Neural cell (in vitro differentiated cells): ENCODE measurements around the gene IFNA2. TPM values are rescaled to one million over a fixed set of nuclear protein-coding genes. Genes with fewer than 3 reads are reported as not detected.

Experiments
- H2AFZ ChIP-seq: fragments of 200-600, 300-800 bp; sonication (generic), shearing (Covaris generic); 2 replicates; pipeline ENCODE4 v1.6.0; 2014; ENCODE audit warnings: low read depth, mild to moderate bottlenecking, antibody characterized with exemption, low read length, moderate library complexity
- H3F3A ChIP-seq: fragments of 200-600 bp; shearing (Covaris generic); 2 replicates; pipeline ENCODE4 v1.6.1; 2016; ENCODE audit warnings: mild to moderate bottlenecking, moderate library complexity, mixed read lengths, antibody characterized with exemption, low read length; ENCODE audit not compliant: insufficient read depth, poor library complexity, severe bottlenecking
- H3K27ac ChIP-seq: fragments of 200-600, 300-800 bp; sonication (generic), shearing (Covaris generic); 2 replicates; pipeline ENCODE4 v1.5.1; 2014; ENCODE audit warnings: mild to moderate bottlenecking, low read length, moderate library complexity
- H3K27me3 ChIP-seq: fragments of 300-800, 200-600 bp; sonication (generic), shearing (Covaris generic); 2 replicates; pipeline ENCODE4 v1.6.0; 2014; ENCODE audit warnings: mild to moderate bottlenecking, low read depth, low read length, moderate library complexity; ENCODE audit not compliant: insufficient read depth
- H3K36me3 ChIP-seq: fragments of 300-800, 200-600 bp; sonication (generic), shearing (Covaris generic); 2 replicates; pipeline ENCODE4 v1.5.1; 2014; ENCODE audit warnings: mild to moderate bottlenecking, antibody characterized with exemption, low read length, moderate library complexity; ENCODE audit not compliant: insufficient read depth
- H3K4me2 ChIP-seq: fragments of 300-800, 200-600 bp; sonication (generic), shearing (Covaris generic); 2 replicates; pipeline ENCODE4 v1.6.0; 2014; ENCODE audit warnings: mild to moderate bottlenecking, low read length
- H3K4me3 ChIP-seq: fragments of 300-800, 200-600 bp; sonication (generic), shearing (Covaris generic); 2 replicates; pipeline ENCODE4 v1.5.1; 2014; ENCODE audit warnings: mild to moderate bottlenecking, low read length, moderate library complexity
- H3K79me2 ChIP-seq: fragments of 200-600 bp; shearing (Covaris generic); replicated peaks from 2 replicates; pipeline ENCODE4 v1.6.0; 2014; ENCODE audit warnings: mild to moderate bottlenecking, low read length, moderate library complexity; ENCODE audit not compliant: insufficient read depth
- H3K9ac ChIP-seq: fragments of 300-800, 200-600 bp; sonication (generic), shearing (Covaris generic); 2 replicates; pipeline ENCODE4 v1.6.1; 2016; ENCODE audit warnings: mild to moderate bottlenecking, low read length, mixed read lengths
- H3K9me2 ChIP-seq: fragments of 200-600 bp; shearing (Covaris generic); 2 replicates; pipeline ENCODE4 v1.6.1; 2016; ENCODE audit warnings: mild to moderate bottlenecking, low read length, mixed read lengths; ENCODE audit not compliant: insufficient read depth
- H3K9me3 ChIP-seq: fragments of 200-600, 300-800 bp; sonication (generic), shearing (Covaris generic); 2 replicates; pipeline ENCODE4 v1.6.1; 2016; ENCODE audit warnings: mild to moderate bottlenecking, mixed run types, low read length, moderate library complexity, mixed read lengths
- H4K20me1 ChIP-seq: fragments of 200-600 bp; shearing (Covaris generic); 2 replicates; pipeline ENCODE4 v1.6.1; 2016; ENCODE audit warnings: mild to moderate bottlenecking, mixed run types; ENCODE audit not compliant: insufficient read depth
- CTCF ChIP-seq: fragments of 450-650 bp; IDR thresholded peaks from 2 replicates; pipeline ENCODE4 v1.5.1; 2014; ENCODE audit warnings: antibody characterized with exemption, mild to moderate bottlenecking, moderate library complexity; ENCODE audit not compliant: poor library complexity, severe bottlenecking
- EP300 ChIP-seq: fragments of 450-650 bp; conservative IDR thresholded peaks from 2 replicates; pipeline ENCODE4 v1.6.1; 2014; ENCODE audit warnings: antibody characterized with exemption, mild to moderate bottlenecking, moderate library complexity; ENCODE audit not compliant: poor library complexity, severe bottlenecking
- EZH2 ChIP-seq: fragments of 200-600, 300-800 bp; shearing (Covaris generic), sonication (generic); IDR thresholded peaks from 2 replicates; pipeline ENCODE4 v1.6.1; 2014; ENCODE audit warnings: antibody characterized with exemption, low read length, borderline replicate concordance, mild to moderate bottlenecking; ENCODE audit not compliant: insufficient read depth, poor library complexity, severe bottlenecking
- MXI1 ChIP-seq: fragments of 450-650 bp; conservative IDR thresholded peaks from 2 replicates; pipeline ENCODE4 v1.6.1; 2014; ENCODE audit warnings: antibody characterized with exemption, mild to moderate bottlenecking; ENCODE audit not compliant: poor library complexity, severe bottlenecking
- POLR2AphosphoS5 ChIP-seq: IDR thresholded peaks from 2 replicates; pipeline ENCODE4 v1.6.1; 2012
- RAD21 ChIP-seq: fragments of 450-650 bp; conservative IDR thresholded peaks from 2 replicates; pipeline ENCODE4 v1.6.1; 2014; ENCODE audit warnings: antibody characterized with exemption, mild to moderate bottlenecking, moderate library complexity
- REST ChIP-seq: IDR thresholded peaks from 2 replicates; pipeline ENCODE4 v1.6.1; 2012; ENCODE audit warnings: borderline replicate concordance
- SMC3 ChIP-seq: fragments of 450-650 bp; conservative IDR thresholded peaks from 2 replicates; pipeline ENCODE4 v1.6.1; 2014; ENCODE audit warnings: antibody characterized with exemption, mild to moderate bottlenecking, moderate library complexity; ENCODE audit not compliant: poor library complexity
- TAF1 ChIP-seq: IDR thresholded peaks from 2 replicates; pipeline ENCODE4 v1.6.1; 2012; ENCODE audit warnings: low read depth
- polyA plus RNA-seq: library from polyadenylated mRNA; depleted of rRNA; stranded (reverse); fragments of >200 nt; gene quantifications from 2 replicates; pipeline ENCODE4 v1.2.3, GENCODE V29; 2014

Gene IFNA2
- polyA plus RNA-seq, 1 donor from 2014 or later = not detected

DNA sequence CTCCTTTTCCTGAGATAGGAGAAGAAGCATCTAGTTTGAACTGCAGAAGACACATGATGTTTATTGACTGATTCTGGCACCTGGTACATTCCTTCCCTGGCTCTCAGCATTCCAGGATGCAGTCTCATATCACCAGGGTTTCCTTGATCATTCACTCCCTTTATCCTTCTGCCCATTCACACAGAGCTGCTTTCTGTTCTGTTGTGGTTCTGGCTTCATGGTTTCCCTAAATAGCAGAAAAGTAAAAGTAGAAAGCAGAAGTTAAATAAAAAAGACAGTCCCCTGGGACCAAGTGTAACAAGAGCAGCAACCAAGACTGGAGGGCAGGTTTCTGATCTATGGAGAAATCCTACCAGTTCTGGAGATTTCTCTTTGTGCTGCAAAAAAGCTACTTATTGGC is 26.9 kb upstream of the IFNA2 start:
- no peaks in the 10 kb centered on the region for H4K20me1 ChIP-seq
- TF ChIP-seq EP300 (no peak), CTCF (no peak), REST (no peak), EZH2 (no peak), RAD21 (no peak), TAF1 (no peak), POLR2AphosphoS5 (no peak), SMC3 (no peak), MXI1 (no peak)
- H3K36me3 ChIP-seq = no peaks in the 10 kb centered on the region

GRCh38 chr9:21408817-21409216 is 23.6 kb upstream of the IFNA2 start, which contains the start of gene IFNA8:
Gene IFNA8 (plus strand): TSS chr9:21409117. CDS start chr9:21409177, 60 bp downstream.
- no peak within 1 kb of the TSS for H3K9ac ChIP-seq
- no peaks in the 10 kb centered on the region for H3K9me3 ChIP-seq
- H3F3A ChIP-seq = no peaks in the 10 kb centered on the region
- H3K9me2 ChIP-seq = no peaks in the 10 kb centered on the region
- no peak within 1 kb of the TSS for H3K4me3 ChIP-seq
- no peak within 1 kb of the TSS for H3K27ac ChIP-seq
- no peaks in the 10 kb centered on the region for H3K79me2 ChIP-seq
- H2AFZ ChIP-seq = no peak within 1 kb of the TSS
- H3K27me3 ChIP-seq = peaks cover 4% of the 10 kb centered on the region
- no peaks in the 10 kb centered on the region for H3K36me3 ChIP-seq
- H3K4me2 ChIP-seq = no peak within 1 kb of the TSS
- TF ChIP-seq POLR2AphosphoS5 = no peak
- no peak for TF ChIP-seq EZH2
- no peak for TF ChIP-seq REST
- TF ChIP-seq RAD21 = no peak
- TF ChIP-seq CTCF = no peak
- no peak for TF ChIP-seq TAF1
- TF ChIP-seq EP300 = no peak
- TF ChIP-seq SMC3 = no peak
- TF ChIP-seq MXI1 = no peak
- H4K20me1 ChIP-seq = no peaks in the 10 kb centered on the region

More for the DNA sequence above, 26.9 kb upstream of the IFNA2 start:
- Histone ChIP-seq H3K9ac (no peak overlapping the region), H3K27ac (no peak overlapping the region), H3K4me2 (no peak overlapping the region), H3K9me2 (no peaks in the 10 kb centered on the region), H2AFZ (no peak overlapping the region), H3K4me3 (no peak overlapping the region), H3K9me3 (no peaks in the 10 kb centered on the region), H3F3A (no peaks in the 10 kb centered on the region), H3K27me3 (no peaks in the 10 kb centered on the region), H3K79me2 (no peaks in the 10 kb centered on the region)
